Omental fat pad (tissue), 4 donors: Measurements from ENCODE around the gene TSPAN10. TPM values are rescaled to one million over a fixed set of nuclear protein-coding genes. Genes with fewer than 3 reads are reported as not detected.

Experiments used
- ATAC-seq: fragments of 150-250 bp; one replicate; pipeline ENCODE4 v1.9.1; 2016; ENCODE audit warnings: mild to moderate bottlenecking, moderate library complexity; ENCODE audit not compliant: low FRiP score
- DNase-seq: peaks from one replicate; pipeline ENCODE4 v3.0.0-alpha.2; 2019; ENCODE audit warnings: low spot score
- CTCF ChIP-seq, 3 donors: fragments of 450-650 bp; IDR thresholded peaks; one replicate each; pipeline ENCODE4 v1.5.1; 2016 to 2017; ENCODE audit warnings: antibody characterized with exemption in 3 of 3, mild to moderate bottlenecking in 3 of 3, moderate library complexity in 2 of 3
- total RNA-seq, 4 donors: library from RNA; depleted of rRNA; stranded (reverse); fragments of >200 nt; gene quantifications; one replicate each; pipeline ENCODE4 v1.1.0, GENCODE V29; 2016

TSPAN10 gene
- total RNA-seq, 4 donors from 2014 or later = 0.47 to 1.0 (median 0.48) TPM; not detected in 1

GRCh38 chr17:81686614-81687013, 49.6 kb downstream of the TSPAN10 start:
- no peak for TF ChIP-seq CTCF (IDR thresholded peaks at IDR 0.05)
- no peak for DNase-seq
- no peak for ATAC-seq

DNA sequence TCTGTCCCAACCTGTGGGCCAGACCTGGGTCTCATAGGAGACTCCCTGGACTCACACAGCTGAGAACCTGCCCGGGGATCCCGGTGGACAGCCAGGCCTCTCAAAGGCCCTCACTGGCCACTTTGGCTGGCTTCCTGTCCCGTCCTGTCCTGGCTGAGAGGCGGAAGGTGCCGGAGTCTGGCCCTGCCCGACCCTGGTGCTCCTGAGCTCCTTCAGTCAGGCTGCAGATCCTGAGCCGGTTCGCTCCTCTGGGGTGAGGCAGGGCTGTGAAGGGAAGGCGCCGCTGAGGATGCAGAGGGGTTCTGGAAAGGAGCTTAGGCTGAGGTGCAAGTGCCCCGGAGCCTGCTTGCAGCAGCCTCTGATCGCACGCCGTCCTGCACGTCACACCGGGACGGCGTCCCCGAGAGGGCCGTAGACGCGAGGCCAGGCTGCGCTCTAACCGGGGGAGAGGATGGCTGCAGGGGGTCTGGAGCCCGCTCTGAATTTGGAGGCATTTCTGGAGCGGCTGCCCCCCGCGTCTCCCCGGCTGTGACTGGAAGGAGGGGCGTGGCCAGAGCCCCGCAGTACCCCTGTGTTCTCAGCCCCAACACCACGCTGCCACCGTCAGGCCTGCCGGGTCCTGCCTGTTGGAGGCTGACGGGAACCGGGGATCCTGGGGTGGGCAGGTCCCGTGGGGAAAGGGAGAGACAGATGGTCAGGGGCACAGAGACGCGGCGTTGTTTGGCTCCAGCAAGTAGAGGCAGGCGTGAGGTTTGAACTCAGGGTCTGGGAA, 51.0 kb downstream of the TSPAN10 start:
- TF ChIP-seq CTCF (IDR thresholded peaks at IDR 0.05) = no peak
- DNase-seq (no peak), ATAC-seq (no peak)

DNA sequence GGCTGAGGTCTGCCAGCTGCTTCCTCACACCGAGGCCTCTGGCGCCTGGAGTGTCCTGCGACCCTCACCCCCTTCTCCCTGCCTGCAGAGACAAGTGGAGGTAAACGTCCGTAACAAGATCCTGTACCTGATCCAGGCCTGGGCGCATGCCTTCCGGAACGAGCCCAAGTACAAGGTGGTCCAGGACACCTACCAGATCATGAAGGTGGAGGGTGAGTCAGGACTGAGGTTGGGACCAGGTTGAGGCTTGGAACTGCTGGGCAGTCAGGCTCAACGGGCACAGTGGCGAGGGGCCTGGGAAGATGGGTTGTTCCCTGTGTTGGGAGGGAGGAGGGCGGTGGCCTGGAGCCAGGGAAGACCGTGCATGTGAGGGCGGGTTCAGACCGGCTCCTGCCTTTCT, 51.6 kb downstream of the TSPAN10 start:
- no peak for DNase-seq
- no peak for TF ChIP-seq CTCF (IDR thresholded peaks at IDR 0.05)
- ATAC-seq = no peak

DNA sequence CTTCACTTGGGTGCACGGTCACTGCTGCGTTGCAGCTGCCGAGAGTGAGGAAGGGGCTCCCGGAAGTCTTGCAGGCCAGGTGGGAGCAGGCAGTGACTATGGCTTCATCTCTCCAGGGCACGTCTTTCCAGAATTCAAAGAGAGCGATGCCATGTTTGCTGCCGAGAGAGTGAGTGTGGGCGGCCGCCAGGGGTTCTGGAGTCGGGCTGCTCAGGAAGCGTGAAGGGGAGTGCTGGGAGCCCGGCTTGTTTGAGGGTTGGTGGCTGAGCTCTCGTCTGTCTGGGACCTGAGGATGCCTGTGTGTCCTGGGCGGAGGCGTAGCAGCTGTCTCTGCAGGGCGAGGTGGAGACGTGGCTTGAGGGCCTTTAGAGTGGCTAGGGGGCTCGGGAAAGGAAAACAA, 53.1 kb downstream of the TSPAN10 start:
- no peak for TF ChIP-seq CTCF (IDR thresholded peaks at IDR 0.05)
- DNase-seq = no peak
- ATAC-seq = no peak

- no peak for TF ChIP-seq CTCF (IDR thresholded peaks at IDR 0.05)
- DNase-seq (no peak), ATAC-seq (no peak)
These were observed 53.6 kb downstream of the TSPAN10 start for GRCh38 chr17:81690549-81690948.

- TF ChIP-seq CTCF (IDR thresholded peaks at IDR 0.05) = no peak
- ATAC-seq = no peak
- no peak for DNase-seq
These were observed 54.2 kb downstream of the TSPAN10 start for GRCh38 chr17:81691196-81691595.

GRCh38 chr17:81691608-81692007, 54.6 kb downstream of the TSPAN10 start:
- DNase-seq = no peak
- no peak for ATAC-seq
- no peak for TF ChIP-seq CTCF (IDR thresholded peaks at IDR 0.05)
